ENCODE results near the gene HYLS1. TPM values are rescaled to one million over a fixed set of nuclear protein-coding genes. Genes with fewer than 3 reads are reported as not detected.

HYLS1 gene
- total RNA-seq, 1 experiment from 2014 or later: 18.8 TPM

DNA sequence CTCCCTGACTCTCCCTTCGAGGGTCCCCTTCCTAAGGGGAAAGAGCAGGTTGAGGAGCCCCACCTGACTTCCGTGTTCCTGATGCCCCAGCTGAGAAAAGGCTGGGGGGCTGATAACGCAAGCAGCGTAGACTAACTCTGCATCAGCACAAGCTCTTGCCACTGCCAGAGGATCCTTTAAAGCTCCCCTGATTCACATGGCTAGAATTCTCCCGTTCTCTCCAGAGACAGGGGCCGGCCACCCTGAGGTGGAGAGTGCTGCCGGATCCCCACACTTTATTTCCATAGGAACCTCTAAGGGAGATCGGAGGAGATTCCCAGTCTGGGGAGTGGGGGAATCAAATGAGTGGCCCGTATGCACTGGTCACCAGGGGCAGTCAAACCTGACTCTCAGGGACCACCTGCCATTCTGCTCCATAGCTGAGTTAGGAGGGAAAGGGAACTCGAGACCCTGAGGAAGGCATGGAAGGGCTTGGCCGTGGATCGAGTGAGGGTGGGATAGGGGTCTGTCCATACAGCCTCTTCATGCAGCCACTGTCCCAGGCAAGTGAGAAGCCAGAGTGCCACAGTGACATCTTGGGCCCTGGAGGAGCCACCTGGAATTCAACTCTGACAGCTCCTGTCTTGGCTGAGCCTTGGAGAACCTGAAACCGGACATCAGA lies 57.0 kb downstream of the HYLS1 start:
- ChIA-PET POLR2A (ENCODE audit: low non-redundant PET) (no interaction called here), CTCF (no interaction called here)
- Histone ChIP-seq H3K27ac (ENCODE audit: low read depth, low read length, poor library complexity, severe bottlenecking) (no peak overlapping the region), H3K36me3 (ENCODE audit: insufficient read depth, low read length, poor library complexity, severe bottlenecking) (no peaks in the 10 kb centered on the region), H3K4me1 (ENCODE audit: insufficient read depth, low read length, poor library complexity, severe bottlenecking) (no peaks in the 10 kb centered on the region), H3K9me3 (ENCODE audit: low read depth, low read length, poor library complexity, severe bottlenecking) (no peaks in the 10 kb centered on the region), H3K4me3 (ENCODE audit: low read depth, low read length, poor library complexity, severe bottlenecking) (no peak overlapping the region), H3K27me3 (replicated peaks; ENCODE audit: insufficient read depth, low read depth, low read length, poor library complexity) (no peaks in the 10 kb centered on the region)
- no TSS peak for BruUV-seq (replicated peaks)
- DNase-seq (ENCODE audit: low spot score): no peak
- intact Hi-C loops (cut with micrococcal nuclease; ENCODE audit: unreplicated experiment): loop anchor here (5.0 kb wide), 1 partner anchor 248 kb away; no protein-coding TSS in a partner anchor
- TF ChIP-seq, protein P1, sequence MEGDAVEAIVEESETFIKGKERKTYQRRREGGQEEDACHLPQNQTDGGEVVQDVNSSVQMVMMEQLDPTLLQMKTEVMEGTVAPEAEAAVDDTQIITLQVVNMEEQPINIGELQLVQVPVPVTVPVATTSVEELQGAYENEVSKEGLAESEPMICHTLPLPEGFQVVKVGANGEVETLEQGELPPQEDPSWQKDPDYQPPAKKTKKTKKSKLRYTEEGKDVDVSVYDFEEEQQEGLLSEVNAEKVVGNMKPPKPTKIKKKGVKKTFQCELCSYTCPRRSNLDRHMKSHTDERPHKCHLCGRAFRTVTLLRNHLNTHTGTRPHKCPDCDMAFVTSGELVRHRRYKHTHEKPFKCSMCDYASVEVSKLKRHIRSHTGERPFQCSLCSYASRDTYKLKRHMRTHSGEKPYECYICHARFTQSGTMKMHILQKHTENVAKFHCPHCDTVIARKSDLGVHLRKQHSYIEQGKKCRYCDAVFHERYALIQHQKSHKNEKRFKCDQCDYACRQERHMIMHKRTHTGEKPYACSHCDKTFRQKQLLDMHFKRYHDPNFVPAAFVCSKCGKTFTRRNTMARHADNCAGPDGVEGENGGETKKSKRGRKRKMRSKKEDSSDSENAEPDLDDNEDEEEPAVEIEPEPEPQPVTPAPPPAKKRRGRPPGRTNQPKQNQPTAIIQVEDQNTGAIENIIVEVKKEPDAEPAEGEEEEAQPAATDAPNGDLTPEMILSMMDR (conservative IDR thresholded peaks at IDR 0.05; ENCODE audit: low read depth, low read length): no peak
- TF ChIP-seq EZH2 (IDR thresholded peaks at IDR 0.05; ENCODE audit: borderline replicate concordance, low read depth, low read length, poor library complexity, severe bottlenecking): no peak

DNA sequence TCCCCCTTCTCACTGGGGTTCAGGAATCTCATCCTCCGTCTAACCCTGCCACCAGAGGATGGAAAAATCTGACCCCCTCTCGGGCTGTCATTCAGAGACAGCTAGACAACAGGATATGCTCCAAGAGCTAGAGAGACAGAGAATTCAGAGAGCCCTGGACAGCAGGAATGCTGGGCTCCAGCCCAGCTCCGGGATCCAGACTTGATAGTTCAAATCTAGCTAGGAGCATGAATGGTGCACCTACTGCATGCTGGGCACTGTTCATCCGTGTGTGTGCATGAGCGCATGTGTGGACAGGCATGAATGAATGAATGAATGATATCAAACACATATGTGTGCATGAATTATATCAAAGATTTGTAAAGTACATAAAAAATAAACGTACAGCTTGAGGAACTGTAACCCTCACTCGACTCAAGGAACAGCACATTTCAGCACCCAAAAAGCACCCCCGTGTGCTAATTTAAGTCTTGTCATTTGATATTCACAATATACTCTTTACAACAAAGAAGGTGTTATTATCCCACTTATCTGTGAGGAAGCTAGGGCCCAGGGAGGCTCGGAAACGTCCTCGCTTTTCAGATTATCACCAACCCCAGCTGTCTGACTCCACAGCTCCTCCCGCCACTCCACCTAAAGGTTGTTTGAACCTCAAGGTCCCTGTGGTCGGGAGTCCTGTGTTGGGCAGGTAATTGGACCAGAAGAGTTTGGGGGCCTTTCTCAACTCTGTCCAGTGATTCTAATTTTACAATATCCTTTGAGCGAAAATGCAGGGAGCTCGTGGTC lies 57.7 kb downstream of the HYLS1 start:
- Histone ChIP-seq H3K4me1 (ENCODE audit: insufficient read depth, low read length, poor library complexity, severe bottlenecking) (no peaks in the 10 kb centered on the region), H3K9me3 (ENCODE audit: low read depth, low read length, poor library complexity, severe bottlenecking) (no peaks in the 10 kb centered on the region), H3K36me3 (ENCODE audit: insufficient read depth, low read length, poor library complexity, severe bottlenecking) (no peaks in the 10 kb centered on the region), H3K27ac (ENCODE audit: low read depth, low read length, poor library complexity, severe bottlenecking) (no peak overlapping the region), H3K4me3 (ENCODE audit: low read depth, low read length, poor library complexity, severe bottlenecking) (no peak overlapping the region), H3K27me3 (replicated peaks; ENCODE audit: insufficient read depth, low read depth, low read length, poor library complexity) (no peaks in the 10 kb centered on the region)
- no TSS peak for BruUV-seq (replicated peaks)
- ChIA-PET CTCF (interaction anchor here (1.2 kb wide), 1 partner anchor 116 kb away, joined by 4 read pairs; no protein-coding TSS in a partner anchor), POLR2A (ENCODE audit: low non-redundant PET) (no interaction called here)
- intact Hi-C loops (cut with micrococcal nuclease; ENCODE audit: unreplicated experiment): no loop called here
- TF ChIP-seq, protein P1 (conservative IDR thresholded peaks at IDR 0.05; ENCODE audit: low read depth, low read length): no peak
- TF ChIP-seq EZH2 (IDR thresholded peaks at IDR 0.05; ENCODE audit: borderline replicate concordance, low read depth, low read length, poor library complexity, severe bottlenecking): no peak
- DNase-seq (ENCODE audit: low spot score): no peak

DNA sequence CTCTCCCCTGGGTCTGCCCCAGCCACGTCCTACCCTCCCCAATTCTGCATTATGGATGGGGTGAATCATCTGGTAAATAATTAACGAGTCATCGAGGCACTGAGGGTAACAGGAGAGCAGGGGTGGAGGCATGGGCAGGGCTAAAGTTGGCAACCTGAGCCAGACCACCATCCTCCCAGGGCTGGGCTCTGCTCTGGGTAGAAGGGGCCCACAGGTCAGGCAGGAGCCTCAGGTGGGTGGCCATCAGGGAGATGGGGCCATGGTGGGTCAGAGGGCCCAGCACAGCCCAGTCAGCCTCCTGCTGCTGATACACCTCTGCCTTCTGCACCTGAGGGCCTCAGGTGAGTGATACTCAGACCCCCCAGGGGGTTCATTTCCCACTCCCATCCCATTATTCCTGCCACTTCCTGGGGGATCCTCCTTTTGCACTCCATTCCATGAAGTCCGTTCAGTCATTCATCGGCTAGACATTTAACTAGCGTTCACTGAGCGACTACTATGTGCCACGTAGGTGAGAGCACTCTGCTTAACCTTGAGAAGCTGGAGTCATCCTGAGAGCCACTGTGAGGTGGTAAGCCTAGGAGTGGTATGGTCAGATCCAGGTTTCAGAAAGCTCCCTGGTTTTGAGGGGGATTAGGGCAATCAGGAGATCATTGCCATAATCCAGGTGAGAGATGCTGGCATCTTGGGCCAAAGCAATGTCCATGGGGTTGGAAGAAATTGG lies 58.5 kb downstream of the HYLS1 start, which contains the start of gene VSIG10L2:
TSS of gene VSIG10L2 (plus strand) at position 248 of the 724 bp plus-strand sequence. CDS start at position 260, 12 bp downstream.
- no peaks in the 10 kb centered on the region for H3K4me1 ChIP-seq (ENCODE audit: insufficient read depth, low read length, poor library complexity, severe bottlenecking)
- CTCF ChIA-PET: interaction anchor here (1.2 kb wide), 1 partner anchor 116 kb away, joined by 4 read pairs; no protein-coding TSS in a partner anchor
- no peaks in the 10 kb centered on the region for H3K36me3 ChIP-seq (ENCODE audit: insufficient read depth, low read length, poor library complexity, severe bottlenecking)
- H3K27me3 ChIP-seq (replicated peaks; ENCODE audit: insufficient read depth, low read depth, low read length, poor library complexity): no peaks in the 10 kb centered on the region
- TF ChIP-seq, protein P1 (conservative IDR thresholded peaks at IDR 0.05; ENCODE audit: low read depth, low read length): no peak
- no peak for TF ChIP-seq EZH2 (IDR thresholded peaks at IDR 0.05; ENCODE audit: borderline replicate concordance, low read depth, low read length, poor library complexity, severe bottlenecking)
- intact Hi-C loops (cut with micrococcal nuclease; ENCODE audit: unreplicated experiment): no loop called here
- H3K9me3 ChIP-seq (ENCODE audit: low read depth, low read length, poor library complexity, severe bottlenecking): no peaks in the 10 kb centered on the region
- POLR2A ChIA-PET (ENCODE audit: low non-redundant PET): interaction anchor here (0.7 kb wide), 1 partner anchor 384 kb away, joined by 4 read pairs; no protein-coding TSS in a partner anchor
- H3K4me3 ChIP-seq (ENCODE audit: low read depth, low read length, poor library complexity, severe bottlenecking): no peak within 1 kb of the TSS
- BruUV-seq (replicated peaks): no TSS peak
- H3K27ac ChIP-seq (ENCODE audit: low read depth, low read length, poor library complexity, severe bottlenecking): no peak within 1 kb of the TSS
- DNase-seq (ENCODE audit: low spot score): no peak

Measured in A673 (cell line).